HS-27A (cell line): ENCODE results near the gene KIF24.
A peak's percentile ranks its signal among the peaks of the same experiment; 100 is the strongest.
"Not testable (repeated sequence)": the region's sequence is repeated elsewhere in the genome, so short reads cannot be mapped to it uniquely, and the experiment has no call there.

ENCODE experiments used
- DNase-seq: peaks from one replicate; pipeline ENCODE4 v3.0.0-alpha.2; 2012; ENCODE audit warnings: low read depth, missing footprints

Gene KIF24, protein sequence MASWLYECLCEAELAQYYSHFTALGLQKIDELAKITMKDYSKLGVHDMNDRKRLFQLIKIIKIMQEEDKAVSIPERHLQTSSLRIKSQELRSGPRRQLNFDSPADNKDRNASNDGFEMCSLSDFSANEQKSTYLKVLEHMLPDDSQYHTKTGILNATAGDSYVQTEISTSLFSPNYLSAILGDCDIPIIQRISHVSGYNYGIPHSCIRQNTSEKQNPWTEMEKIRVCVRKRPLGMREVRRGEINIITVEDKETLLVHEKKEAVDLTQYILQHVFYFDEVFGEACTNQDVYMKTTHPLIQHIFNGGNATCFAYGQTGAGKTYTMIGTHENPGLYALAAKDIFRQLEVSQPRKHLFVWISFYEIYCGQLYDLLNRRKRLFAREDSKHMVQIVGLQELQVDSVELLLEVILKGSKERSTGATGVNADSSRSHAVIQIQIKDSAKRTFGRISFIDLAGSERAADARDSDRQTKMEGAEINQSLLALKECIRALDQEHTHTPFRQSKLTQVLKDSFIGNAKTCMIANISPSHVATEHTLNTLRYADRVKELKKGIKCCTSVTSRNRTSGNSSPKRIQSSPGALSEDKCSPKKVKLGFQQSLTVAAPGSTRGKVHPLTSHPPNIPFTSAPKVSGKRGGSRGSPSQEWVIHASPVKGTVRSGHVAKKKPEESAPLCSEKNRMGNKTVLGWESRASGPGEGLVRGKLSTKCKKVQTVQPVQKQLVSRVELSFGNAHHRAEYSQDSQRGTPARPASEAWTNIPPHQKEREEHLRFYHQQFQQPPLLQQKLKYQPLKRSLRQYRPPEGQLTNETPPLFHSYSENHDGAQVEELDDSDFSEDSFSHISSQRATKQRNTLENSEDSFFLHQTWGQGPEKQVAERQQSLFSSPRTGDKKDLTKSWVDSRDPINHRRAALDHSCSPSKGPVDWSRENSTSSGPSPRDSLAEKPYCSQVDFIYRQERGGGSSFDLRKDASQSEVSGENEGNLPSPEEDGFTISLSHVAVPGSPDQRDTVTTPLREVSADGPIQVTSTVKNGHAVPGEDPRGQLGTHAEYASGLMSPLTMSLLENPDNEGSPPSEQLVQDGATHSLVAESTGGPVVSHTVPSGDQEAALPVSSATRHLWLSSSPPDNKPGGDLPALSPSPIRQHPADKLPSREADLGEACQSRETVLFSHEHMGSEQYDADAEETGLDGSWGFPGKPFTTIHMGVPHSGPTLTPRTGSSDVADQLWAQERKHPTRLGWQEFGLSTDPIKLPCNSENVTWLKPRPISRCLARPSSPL (N-terminal part only)

DNA sequence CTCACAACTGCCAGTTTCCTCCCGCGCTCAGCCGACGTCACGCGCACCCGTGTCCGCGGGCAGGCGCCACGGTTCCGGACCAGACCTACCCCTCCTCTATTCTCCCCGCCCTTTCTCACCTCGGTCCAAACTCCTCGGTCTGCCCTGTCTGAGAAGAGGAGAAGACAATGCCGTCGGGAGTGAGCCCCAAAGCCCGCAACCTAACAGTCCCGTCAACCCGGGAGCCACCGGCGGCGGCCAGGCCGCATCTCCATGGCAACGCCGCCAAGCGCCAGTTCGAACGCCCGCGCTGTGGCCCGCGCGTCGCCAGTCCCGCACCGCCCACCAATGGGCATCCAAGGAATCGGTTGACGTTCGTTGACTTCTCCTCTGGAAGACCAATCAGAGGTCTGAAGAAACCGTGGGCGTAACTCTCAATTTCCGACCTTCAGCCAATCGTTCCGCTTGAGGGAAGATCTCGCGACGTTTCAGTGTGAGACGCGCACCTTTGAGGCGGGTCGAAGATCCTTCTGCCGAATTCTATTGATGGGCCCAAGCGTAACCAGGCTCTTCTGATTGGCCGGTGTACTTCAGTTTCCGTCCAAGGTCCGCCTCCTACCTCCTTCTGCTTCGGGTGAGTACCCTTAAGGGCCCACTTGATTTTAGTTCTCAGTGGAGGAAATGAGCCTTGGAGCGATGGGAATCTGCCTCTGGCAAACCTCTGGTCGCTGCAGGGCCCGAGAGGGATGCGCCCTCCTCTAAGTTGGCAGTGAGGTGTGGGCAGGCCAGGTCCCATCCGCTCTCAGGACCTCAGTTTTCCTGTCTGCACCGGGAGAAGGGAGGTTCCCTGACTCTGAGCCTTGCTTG lies at the start of gene KIF24, which contains the start of gene NUDT2:
TSS of gene KIF24 (minus strand) at position 282 of the 846 bp plus-strand sequence. CDS start 17,922 bp downstream, outside the sequence.
TSS of gene NUDT2 (plus strand) at position 583 of the 846 bp plus-strand sequence. CDS start 9,471 bp downstream, outside the sequence.
- DNase-seq = peak; percentile 100

DNA sequence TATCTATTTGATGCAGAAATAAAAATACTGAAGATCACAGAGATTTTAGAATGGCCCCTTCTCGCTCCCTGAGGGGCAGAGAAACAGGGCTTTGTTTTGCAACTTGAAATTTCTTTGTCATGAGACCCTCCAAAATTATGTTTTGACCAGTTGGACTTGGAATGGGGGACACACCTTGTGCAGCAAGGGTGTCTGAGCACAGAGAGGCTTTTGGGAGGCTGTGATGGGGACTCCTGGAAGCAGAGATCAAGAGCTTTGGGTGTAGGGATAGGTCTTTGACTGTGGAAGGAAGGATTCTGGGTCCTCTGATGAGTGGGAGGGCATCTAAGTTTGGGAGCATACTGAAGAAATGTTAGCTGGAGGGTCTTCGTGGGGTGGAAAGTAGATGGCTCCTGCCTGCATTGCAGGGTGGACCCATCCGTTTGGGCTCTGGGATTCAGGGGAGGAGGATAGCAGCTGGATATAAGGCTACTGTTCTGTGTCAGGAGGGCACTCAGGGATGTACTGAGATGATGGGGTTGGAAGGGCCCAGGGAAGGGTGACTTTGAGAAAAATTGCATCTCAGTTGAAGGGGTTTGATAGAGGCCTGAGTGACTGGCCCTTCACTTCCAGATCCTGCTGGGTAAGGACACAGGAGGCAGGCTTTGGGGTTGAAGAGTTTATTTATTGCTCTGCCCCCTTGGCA lies 49.5 kb upstream of the KIF24 start:
- DNase-seq = no peak

DNA sequence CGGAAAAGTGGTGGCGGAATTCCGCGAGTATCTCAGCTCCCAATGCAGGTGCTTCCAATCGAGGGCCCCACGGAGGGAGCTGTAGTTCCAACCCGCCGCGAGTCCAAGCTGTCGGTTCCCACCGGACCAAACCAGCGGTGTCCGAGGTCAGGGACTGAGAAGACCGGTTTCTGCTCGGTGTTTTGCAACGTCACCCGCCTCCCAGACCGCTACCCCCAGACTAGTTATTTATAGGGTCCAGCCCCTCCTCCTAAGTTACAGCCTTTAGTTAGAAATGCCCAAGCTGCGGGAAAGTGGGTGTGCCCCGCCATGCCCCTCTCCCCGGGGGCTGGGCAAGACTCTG lies 48.3 kb upstream of the KIF24 start:
- no peak for DNase-seq

DNA sequence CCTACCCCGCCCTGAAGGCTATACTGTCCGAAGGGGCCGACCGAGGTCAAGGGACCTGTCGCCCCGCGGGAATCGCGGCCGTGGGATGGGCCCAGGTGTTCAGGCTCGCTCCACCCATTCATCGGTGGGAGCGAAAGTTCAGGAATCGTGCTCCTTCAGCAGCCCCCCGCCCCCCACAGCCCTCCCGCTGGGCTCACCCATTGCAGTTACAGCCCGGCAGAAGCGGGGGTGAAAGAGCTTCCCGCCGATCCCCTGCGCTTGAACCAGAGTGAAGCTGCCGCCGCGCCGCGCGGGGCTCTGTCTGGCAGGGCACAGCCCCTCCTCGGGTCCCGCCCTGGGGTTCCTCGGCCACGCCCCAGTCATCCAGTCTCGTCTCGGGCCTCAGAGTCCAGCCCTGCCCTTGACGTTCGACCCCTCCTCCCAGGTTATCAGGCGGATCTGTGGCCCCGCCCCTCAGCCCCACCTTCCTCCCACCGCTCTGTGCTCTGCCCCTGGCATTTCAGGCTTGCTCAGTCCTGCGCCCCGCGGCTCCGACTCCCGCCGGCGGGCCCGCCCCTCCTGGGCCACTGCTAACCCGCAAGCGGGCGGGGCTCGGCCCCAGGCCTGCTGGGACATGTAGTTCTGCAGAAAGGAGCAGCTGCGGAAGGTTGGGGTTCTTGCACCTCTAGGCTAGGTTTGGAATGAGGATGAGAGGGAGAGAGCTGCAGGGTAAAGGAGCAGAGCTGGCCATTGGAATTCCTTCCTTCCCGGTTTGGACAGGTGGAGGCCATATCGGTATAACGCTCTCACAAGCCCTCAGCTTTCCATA lies 47.7 kb upstream of the KIF24 start, which contains the start of gene MYORG:
TSS of gene MYORG (minus strand) at position 303 of the 808 bp plus-strand sequence. CDS start 3,955 bp downstream, outside the sequence.
- peak; percentile 94 for DNase-seq

DNA sequence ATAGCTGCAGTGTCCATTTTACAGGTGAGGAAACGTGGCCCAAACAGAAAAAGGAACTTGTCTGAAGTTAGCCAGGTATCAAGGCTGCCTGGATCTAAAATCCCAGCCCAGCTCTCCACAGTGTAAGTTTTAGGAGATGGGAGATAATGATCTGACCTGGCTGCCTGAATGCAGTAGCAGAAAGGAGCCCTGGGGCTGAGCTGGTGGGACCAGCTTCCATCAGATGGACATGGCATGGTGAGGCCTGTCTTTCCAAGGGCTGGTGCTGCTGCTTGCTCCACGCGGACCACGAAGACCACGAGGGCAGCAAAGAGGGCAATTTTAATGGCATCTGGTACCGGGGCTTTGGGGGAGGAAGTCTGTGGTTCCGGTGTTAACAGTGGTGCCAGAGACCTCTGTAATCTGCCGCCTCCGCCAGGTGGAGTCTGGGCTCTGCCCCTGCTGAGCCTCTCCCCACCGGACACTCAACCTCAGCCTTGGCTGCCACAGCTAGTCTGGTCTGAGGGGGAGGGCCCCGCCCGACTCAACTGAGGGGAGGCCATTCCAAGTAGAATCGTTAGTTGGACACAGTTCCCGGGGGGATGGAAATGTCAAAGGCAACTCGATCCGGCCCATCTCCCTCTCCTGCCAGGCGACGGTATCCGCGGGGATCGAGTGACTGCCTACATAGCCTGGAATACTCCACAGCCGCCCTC lies 47.0 kb upstream of the KIF24 start:
- DNase-seq = no peak

DNA sequence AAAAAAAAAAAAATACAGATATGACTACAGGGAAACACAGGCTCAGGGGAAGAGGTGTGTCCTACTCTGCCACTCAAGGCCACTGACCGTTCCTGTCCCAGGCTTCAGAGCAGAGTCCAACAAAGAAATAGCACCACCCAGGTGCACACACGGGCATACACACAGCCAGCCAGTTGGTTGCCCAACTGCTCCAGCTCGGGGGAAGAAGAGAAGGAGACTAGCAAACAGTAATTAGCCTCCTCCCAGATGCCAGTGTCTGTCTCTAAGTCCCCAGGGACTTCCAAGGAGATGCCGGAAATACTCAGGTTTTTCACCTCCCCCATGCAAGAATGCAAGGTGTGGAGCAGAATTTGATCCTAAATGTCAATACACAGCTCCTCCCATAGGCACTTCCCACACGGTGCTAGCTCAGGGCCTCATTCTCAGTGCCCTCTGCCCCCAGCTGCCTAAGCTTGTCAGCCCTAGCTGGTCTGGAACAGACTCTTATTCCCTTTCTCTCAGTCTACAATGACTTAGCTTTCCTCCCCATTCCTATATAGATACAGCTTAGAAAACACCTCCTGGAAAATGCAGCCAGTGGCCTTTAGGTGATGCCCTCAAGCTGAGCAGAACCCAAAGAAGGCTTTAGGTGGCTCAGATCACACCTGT lies 46.0 kb upstream of the KIF24 start:
- no peak for DNase-seq

DNA sequence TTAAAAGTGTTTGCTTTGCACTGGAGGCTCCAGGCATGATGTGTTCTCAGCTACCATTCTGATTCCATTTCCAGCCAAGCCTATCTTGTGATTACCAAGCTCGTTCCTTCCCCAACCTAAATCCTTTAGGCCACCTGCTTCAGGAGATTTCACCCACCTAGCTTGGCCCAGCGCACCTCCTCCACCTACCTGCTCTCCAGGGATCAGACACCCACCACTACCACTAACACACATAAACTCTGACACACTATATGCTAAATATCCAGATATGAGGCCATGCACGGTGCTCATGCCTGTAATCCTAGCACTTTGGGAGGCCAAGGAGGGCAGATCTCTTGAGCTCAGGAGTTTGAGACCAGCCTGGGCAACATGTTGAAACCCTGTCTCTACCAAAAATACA lies 45.3 kb upstream of the KIF24 start:
- DNase-seq = no peak

DNA sequence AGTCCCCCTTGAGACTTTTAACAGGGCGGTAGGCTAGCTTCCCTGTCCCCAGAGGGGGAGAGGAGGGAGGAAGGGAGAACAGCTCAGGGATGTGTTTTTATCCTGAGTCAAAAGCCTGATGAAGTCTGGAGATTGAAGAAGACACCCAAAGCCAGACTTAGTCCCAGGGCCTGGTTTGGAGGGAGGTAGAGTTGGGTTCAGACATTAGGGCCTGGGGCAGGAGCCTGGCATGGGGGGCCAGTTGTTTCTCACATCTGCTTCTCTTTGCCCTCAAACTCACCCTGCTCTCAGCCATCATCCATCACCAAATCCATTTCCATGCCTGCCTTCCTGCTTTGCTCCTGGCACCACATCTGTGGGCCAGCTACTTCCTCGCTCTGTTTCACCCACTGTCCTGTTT lies 44.7 kb upstream of the KIF24 start:
- DNase-seq = no peak

DNA sequence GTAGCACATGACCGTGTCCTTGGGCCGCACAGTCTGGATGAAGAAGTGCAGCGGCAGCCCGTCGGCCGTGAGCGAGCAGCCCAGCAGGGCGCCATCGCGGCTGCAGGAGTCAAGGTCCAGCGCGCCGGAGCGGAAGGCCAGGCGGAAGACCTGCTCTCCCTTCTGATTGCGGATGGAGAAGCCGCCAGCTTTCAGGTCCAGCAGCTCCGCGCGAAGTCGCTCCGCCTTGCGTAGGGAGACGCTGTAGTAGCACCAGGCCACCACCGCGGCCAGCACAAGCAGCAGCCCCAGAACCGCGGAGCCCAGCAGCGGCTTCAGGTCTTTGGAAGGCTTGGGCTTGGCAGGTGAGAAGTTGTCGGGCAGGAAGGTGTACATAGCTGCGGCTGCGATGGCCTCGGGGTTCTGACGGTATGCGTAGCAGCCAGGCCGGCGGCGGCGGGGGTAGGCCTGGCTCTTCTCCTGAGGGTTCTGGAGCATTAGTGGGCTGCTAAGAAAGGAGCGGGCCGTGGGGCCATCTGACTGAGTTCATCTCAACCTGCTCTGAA lies 43.5 kb upstream of the KIF24 start:
- DNase-seq = no peak

DNA sequence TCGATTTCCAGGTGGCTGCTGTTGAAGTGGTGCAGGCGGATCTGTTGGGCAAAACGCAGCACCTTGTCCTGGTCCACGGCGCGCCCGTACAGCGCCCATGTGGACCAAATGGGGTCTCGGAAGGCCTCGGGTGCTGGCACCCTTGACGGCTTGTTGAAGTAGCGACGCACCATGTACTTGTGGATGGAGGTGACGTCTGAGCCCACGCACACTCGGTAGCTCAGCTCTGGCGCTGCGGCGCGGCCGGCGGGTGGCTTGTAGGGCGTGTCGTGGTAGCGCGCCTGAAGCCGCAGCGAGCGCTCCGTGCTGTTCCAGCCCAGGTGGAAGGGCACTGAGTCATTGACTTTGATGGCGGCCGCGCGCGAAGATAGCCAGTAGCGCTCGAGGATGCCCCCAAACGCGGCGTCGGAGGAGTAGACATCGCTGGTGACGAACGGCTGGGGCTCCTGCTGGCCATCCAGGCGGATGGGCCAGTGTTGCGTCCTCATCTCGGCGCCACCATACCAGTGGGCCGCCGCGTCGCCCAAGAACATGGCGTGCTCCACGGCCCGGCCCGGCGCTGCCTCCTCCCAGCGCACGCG lies 42.9 kb upstream of the KIF24 start:
- no peak for DNase-seq

DNA sequence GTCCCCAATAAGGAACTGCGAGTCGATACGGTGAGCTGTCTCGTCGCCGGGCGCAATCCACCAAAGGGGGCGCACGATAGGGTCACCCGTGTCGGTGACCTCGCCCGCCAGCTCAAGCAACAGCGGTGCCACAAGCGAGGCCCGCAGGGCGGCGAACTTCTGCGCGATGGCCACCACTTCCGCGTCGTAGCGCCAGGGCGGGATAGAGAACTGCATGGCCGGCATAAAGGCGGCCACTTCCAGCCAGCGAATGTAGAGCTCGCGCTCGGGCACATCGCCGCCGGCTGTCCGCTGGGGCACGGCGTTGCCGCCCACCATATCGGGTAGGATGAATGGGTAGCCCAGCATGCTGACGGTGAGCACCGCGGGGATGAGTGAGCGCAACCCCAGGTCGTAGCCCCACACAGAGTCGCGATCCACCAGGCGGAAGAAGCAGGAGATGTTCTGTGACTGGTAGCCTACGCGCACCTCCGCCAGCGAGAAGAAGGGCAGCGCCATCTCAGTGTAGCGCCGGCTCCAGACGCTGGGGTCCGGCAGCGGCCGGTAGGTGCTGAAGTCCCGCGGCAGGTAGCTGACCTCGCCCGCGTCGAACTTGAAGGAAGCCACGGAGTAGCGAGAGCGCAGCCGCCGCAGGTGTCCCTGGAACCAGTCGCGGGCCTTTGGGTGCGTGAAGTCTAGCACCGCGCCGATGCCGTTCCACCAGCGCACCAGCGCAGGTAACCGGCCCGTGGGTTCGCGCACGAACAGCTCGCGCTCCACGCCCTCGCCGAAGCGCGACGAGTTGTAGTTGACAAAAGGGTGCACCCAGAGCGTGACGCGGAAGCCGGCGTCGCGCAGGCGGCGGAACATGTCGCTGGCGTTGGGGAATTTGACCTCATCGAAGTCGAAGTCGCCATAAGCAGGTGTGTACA lies 42.2 kb upstream of the KIF24 start:
- DNase-seq = no peak

DNA sequence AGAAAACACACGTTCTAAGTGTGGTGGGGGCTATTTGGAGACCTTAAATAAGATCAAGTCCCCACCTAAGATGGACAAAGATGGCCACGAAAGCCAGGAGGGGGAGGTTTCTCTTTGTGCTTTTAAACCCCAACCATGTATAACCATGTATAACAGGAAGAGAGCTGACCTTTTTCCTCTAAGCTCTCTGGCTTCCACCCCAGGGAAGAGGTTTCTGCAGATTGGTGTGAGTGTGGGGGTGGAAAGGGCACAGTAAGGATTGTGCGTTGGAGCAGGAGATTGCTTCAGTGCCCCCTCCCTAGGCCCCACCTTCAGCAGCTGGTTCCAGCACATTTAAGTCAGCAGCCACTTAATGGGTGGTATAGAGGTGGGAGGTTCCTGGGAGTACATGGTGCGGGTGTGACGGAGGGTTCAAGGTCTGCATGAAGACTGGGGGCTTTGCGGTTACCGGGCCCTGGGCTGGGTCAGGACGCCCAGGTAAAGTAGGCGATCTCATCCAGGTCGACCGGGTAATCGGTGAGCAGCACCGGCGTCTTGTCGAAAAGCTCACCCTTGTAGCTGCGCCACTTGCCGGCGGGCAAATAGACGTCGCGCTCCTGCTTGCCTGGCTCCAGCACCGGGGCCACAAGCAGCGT lies 41.4 kb upstream of the KIF24 start:
- DNase-seq = no peak

DNA sequence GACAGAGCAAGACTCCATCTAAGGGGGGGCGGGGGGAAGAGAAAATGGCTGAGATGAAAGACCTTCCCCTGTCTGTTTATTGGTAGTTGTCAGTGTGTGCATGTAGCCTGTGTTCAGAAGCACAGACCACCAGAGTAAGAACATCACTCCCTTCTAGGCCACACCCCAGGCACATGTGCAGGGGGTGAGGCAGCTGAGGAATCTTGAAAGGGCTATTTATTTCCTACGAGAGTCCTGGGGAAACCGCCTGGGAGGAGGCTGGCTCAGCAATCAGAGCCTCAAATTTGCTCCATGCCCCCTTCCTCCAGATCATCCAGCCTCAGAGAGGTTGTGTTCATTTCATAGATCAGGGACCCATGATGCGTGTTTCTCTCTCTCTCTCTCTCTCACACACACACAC lies 40.6 kb upstream of the KIF24 start:
- DNase-seq = no peak

DNA sequence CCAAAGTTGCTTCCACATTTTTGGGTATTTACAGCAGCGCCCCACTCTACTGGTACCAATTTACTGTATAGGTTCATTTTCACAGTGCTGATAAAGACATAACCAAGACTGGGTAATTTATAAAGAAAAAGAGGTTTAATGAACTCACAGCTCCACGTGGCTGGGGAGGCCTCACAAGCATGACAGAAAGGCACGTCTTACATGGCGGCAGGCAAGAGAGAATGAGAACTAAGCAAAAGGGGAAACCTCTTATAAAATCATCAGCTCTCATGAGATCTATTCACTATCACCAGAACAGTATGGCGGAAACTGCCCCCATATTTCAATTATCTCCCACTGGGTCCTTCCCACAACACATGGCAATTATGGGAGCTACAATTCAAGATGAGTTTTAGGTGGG lies 39.7 kb upstream of the KIF24 start:
- DNase-seq = not testable (repeated sequence)

DNA sequence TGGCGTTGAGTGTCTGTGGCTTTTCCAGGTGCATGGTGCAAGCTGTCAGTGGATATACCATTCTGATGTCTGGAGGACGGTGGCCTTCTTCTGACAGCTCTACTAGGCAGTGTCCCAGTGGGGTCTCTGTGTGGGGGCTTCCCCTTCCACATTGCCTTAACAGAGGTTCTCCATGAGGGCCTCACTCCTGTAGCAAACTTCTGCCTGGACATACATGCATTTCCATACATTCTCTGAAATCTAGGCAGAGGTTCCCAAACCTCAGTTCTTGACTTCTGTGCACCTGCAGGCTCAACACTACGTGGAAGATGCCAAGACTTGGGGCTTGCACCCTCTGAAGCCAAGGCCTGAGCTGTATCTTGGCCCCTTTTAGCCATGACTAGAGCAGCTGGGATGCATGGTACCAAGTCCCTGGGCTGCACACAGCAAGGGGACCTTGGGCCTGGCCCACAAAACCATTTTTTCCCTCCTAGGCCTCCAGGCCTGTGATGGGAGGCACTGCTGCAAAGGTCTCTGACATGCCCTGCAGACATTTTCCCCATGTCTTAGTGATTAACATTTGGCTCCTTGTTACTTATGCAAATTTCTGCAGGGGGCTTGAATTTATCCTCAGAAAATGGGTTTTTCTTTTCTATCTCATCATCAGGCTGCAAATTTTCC lies 38.8 kb upstream of the KIF24 start:
- DNase-seq = not testable (repeated sequence)

DNA sequence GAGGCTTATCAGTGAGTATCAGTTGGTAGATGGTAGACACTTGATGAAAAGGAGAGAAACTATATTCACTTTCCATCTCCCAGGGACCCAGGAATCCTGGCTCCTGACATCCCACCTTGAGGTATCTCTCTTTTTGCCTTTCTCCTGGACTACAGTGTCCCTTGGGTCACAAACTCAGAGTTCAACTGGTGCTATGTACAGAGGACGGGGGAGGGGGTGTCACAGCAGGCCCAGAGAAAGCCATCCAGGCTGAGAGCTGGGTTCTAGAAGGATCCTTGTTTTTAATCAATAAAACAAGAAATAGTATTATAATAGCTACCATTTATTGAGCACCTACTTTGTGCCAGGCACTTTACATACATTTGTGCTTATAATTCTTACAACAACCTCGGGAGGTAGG lies 37.3 kb upstream of the KIF24 start:
- no peak for DNase-seq
